ENCODE results near the gene IGBP1. TPM values are rescaled to one million over a fixed set of nuclear protein-coding genes. Genes with fewer than 3 reads are reported as not detected.

IGBP1 gene
- total RNA-seq, 1 donor = 85.0 TPM

DNA sequence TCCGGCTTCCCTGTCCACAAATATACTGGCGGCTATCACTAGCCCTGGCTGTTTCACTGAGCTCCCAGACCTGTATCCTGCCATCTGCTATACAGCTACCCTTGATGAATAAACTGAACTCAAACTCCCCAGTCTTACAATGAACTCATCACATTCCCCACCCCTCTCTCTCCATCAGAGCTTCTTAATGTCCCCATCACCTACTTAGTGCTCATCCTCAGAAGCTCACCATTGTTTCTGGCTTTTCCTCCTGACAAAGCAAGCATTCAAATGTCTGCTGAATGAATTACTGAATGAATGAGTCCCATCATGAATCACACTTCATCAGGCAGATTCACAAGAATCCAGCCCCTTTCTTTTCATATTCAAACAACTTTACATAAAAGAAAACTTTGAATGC is 38.4 kb downstream of the IGBP1 start:
- DNase-seq (ENCODE audit: insufficient read length, low spot score, missing footprints) = no peak
- Histone ChIP-seq H2AFZ (ENCODE audit: low read length) (no peak overlapping the region), H4K20me1 (ENCODE audit: insufficient read depth, low read length) (no peaks in the 10 kb centered on the region), H3K27ac (ENCODE audit: low read depth, low read length) (peak overlapping the region; percentile 41), H3K79me2 (ENCODE audit: insufficient read depth, low read length) (no peaks in the 10 kb centered on the region), H3K9me3 (ENCODE audit: low read depth, low read length) (no peaks in the 10 kb centered on the region), H3K4me2 (ENCODE audit: insufficient read depth, low read length) (no peak overlapping the region), H3K4me3 (ENCODE audit: insufficient read depth, low read length) (no peak overlapping the region), H3K4me1 (ENCODE audit: insufficient read depth, low read length) (peaks cover 48% of the 10 kb centered on the region), H3K36me3 (ENCODE audit: insufficient read depth, low read length) (no peaks in the 10 kb centered on the region), H3K27me3 (ENCODE audit: insufficient read depth, low read length) (no peaks in the 10 kb centered on the region)
- TF ChIP-seq, protein P1, sequence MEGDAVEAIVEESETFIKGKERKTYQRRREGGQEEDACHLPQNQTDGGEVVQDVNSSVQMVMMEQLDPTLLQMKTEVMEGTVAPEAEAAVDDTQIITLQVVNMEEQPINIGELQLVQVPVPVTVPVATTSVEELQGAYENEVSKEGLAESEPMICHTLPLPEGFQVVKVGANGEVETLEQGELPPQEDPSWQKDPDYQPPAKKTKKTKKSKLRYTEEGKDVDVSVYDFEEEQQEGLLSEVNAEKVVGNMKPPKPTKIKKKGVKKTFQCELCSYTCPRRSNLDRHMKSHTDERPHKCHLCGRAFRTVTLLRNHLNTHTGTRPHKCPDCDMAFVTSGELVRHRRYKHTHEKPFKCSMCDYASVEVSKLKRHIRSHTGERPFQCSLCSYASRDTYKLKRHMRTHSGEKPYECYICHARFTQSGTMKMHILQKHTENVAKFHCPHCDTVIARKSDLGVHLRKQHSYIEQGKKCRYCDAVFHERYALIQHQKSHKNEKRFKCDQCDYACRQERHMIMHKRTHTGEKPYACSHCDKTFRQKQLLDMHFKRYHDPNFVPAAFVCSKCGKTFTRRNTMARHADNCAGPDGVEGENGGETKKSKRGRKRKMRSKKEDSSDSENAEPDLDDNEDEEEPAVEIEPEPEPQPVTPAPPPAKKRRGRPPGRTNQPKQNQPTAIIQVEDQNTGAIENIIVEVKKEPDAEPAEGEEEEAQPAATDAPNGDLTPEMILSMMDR (IDR thresholded peaks at IDR 0.05; ENCODE audit: extremely low read depth, low read depth, low read length) = no peak

DNA sequence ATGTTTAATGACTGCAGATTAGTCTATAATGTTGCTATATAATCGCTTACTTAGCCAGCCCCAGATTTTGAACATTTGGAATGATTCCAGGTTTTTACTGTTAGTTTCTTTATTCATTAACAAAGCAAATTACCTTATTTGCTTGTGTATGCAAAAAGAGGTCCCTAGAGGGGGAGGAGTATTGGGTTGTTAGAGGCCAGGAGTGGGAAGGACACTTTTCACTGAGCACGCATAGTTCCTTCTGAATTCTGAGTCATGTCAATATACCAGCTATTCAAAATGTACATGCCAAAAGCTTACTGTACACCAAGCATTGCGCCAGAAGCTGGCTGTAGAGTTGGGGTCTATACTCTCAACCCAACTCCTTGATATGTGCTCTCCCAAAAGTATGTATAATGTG is 39.0 kb downstream of the IGBP1 start:
- Histone ChIP-seq H3K4me2 (ENCODE audit: insufficient read depth, low read length) (no peak overlapping the region), H4K20me1 (ENCODE audit: insufficient read depth, low read length) (no peaks in the 10 kb centered on the region), H3K27ac (ENCODE audit: low read depth, low read length) (peak overlapping the region; percentile 15), H3K9me3 (ENCODE audit: low read depth, low read length) (no peaks in the 10 kb centered on the region), H3K4me1 (ENCODE audit: insufficient read depth, low read length) (peaks cover 50% of the 10 kb centered on the region), H3K79me2 (ENCODE audit: insufficient read depth, low read length) (no peaks in the 10 kb centered on the region), H2AFZ (ENCODE audit: low read length) (no peak overlapping the region), H3K4me3 (ENCODE audit: insufficient read depth, low read length) (no peak overlapping the region), H3K27me3 (ENCODE audit: insufficient read depth, low read length) (no peaks in the 10 kb centered on the region), H3K36me3 (ENCODE audit: insufficient read depth, low read length) (no peaks in the 10 kb centered on the region)
- TF ChIP-seq, protein P1 (IDR thresholded peaks at IDR 0.05; ENCODE audit: extremely low read depth, low read depth, low read length) = no peak
- DNase-seq (ENCODE audit: insufficient read length, low spot score, missing footprints) = no peak

DNA sequence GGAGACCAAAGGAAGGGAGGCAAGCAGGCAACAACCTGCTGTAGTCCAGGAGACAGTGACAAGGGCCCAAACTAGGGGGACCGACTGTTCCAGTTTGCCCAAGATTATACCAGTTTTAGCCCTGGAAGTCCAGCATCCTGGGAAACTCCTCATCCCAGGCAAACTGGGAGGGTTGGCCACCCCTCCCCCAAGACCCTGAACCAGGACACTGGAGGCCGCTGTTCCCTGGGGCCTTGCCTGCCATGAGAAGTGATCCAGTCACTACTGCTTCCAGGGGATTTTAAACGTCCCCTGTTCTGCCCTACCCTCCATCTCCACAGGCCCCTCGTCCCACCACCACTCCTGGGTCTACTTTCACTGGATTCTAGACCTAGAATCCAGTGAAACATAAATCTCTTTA is 39.7 kb downstream of the IGBP1 start:
- H3K27me3 ChIP-seq (ENCODE audit: insufficient read depth, low read length) = no peaks in the 10 kb centered on the region
- no peaks in the 10 kb centered on the region for H3K79me2 ChIP-seq (ENCODE audit: insufficient read depth, low read length)
- TF ChIP-seq, protein P1 (IDR thresholded peaks at IDR 0.05; ENCODE audit: extremely low read depth, low read depth, low read length) = no peak
- peaks cover 44% of the 10 kb centered on the region for H3K4me1 ChIP-seq (ENCODE audit: insufficient read depth, low read length)
- no peak overlapping the region for H3K4me2 ChIP-seq (ENCODE audit: insufficient read depth, low read length)
- H3K36me3 ChIP-seq (ENCODE audit: insufficient read depth, low read length) = no peaks in the 10 kb centered on the region
- H3K9me3 ChIP-seq (ENCODE audit: low read depth, low read length) = no peaks in the 10 kb centered on the region
- H4K20me1 ChIP-seq (ENCODE audit: insufficient read depth, low read length) = no peaks in the 10 kb centered on the region
- no peak overlapping the region for H3K27ac ChIP-seq (ENCODE audit: low read depth, low read length)
- H2AFZ ChIP-seq (ENCODE audit: low read length) = no peak overlapping the region
- DNase-seq (ENCODE audit: insufficient read length, low spot score, missing footprints) = no peak
- no peak overlapping the region for H3K4me3 ChIP-seq (ENCODE audit: insufficient read depth, low read length)

GRCh38 chrX:70174754-70175153 is 41.5 kb downstream of the IGBP1 start:
- peak overlapping the region; percentile 20 for H3K4me3 ChIP-seq (ENCODE audit: insufficient read depth, low read length)
- H2AFZ ChIP-seq (ENCODE audit: low read length) = no peak overlapping the region
- DNase-seq (ENCODE audit: insufficient read length, low spot score, missing footprints) = no peak
- TF ChIP-seq, protein P1 (IDR thresholded peaks at IDR 0.05; ENCODE audit: extremely low read depth, low read depth, low read length) = no peak
- H3K4me1 ChIP-seq (ENCODE audit: insufficient read depth, low read length) = peaks cover 30% of the 10 kb centered on the region
- no peaks in the 10 kb centered on the region for H3K27me3 ChIP-seq (ENCODE audit: insufficient read depth, low read length)
- H3K4me2 ChIP-seq (ENCODE audit: insufficient read depth, low read length) = peak overlapping the region; percentile 52
- no peaks in the 10 kb centered on the region for H3K79me2 ChIP-seq (ENCODE audit: insufficient read depth, low read length)
- peak overlapping the region; percentile 82 for H3K27ac ChIP-seq (ENCODE audit: low read depth, low read length)
- no peaks in the 10 kb centered on the region for H3K9me3 ChIP-seq (ENCODE audit: low read depth, low read length)
- no peaks in the 10 kb centered on the region for H3K36me3 ChIP-seq (ENCODE audit: insufficient read depth, low read length)
- no peaks in the 10 kb centered on the region for H4K20me1 ChIP-seq (ENCODE audit: insufficient read depth, low read length)
